Transverse colon (tissue), 4 donors: ENCODE measurements around the gene NAALAD2. TPM values are rescaled to one million over a fixed set of nuclear protein-coding genes. Genes with fewer than 3 reads are reported as not detected.

Source experiments
- DNase-seq: peaks from one replicate; pipeline ENCODE4 v3.0.0-alpha.2; 2019
- H3K27ac ChIP-seq, 4 donors: fragments of 200-600 bp; sonication (generic); 2 replicates each; pipeline ENCODE4 v1.5.1; 2016 to 2018; ENCODE audit warnings: inconsistent platforms in 4 of 4
- H3K27me3 ChIP-seq: fragments of 200-600 bp; sonication (generic); 2 replicates; pipeline ENCODE4 v1.5.1; 2017; ENCODE audit warnings: inconsistent platforms
- H3K36me3 ChIP-seq, 4 donors: fragments of 200-600 bp; sonication (generic); 2 replicates each; pipeline ENCODE4 v1.5.1; 2017 to 2019; ENCODE audit warnings: inconsistent platforms in 4 of 4
- H3K4me1 ChIP-seq, 4 donors: fragments of 200-600 bp; sonication (generic); 2 replicates each; pipeline ENCODE4 v1.5.1; 2017 to 2020; ENCODE audit warnings: inconsistent platforms in 4 of 4
- H3K4me3 ChIP-seq, 4 donors: fragments of 200-600 bp; sonication (generic); 1 replicate in 1 of 4; 2 replicates in 3 of 4; pipeline versions ENCODE4 v1.5.1 to v1.6.1; 2017 to 2019; ENCODE audit warnings: inconsistent platforms in 4 of 4
- H3K9me3 ChIP-seq, 2 donors: fragments of 200-600 bp; sonication (generic); 2 replicates each; pipeline ENCODE4 v1.5.1; 2017 to 2019; ENCODE audit warnings: inconsistent platforms in 2 of 2
- CTCF ChIP-seq, 5 experiments: fragments of 200-600 bp in 3 of 5; fragments of 450-650 bp in 2 of 5; sonication (generic) in 3 of 5; IDR thresholded peaks; 1 replicate in 2 of 5; 2 replicates in 3 of 5; pipeline ENCODE4 v1.5.1; 2016 to 2017; ENCODE audit warnings: antibody characterized with exemption in 5 of 5, inconsistent platforms in 3 of 5, mild to moderate bottlenecking in 2 of 5, moderate library complexity in 1 of 5
- EP300 ChIP-seq: sonication (generic); formaldehyde crosslinking; IDR thresholded peaks from one replicate; pipeline ENCODE4 v1.6.1; 2017; ENCODE audit warnings: antibody characterized with exemption, low read depth
- POLR2A ChIP-seq: fragments of 450-650 bp; IDR thresholded peaks from one replicate; pipeline ENCODE4 v1.6.1; 2016; ENCODE audit warnings: antibody characterized with exemption, mild to moderate bottlenecking, moderate library complexity
- POLR2AphosphoS5 ChIP-seq, 3 donors: sonication (generic); formaldehyde crosslinking; IDR thresholded peaks; one replicate each; pipeline ENCODE4 v1.6.1; 2016; ENCODE audit warnings: antibody characterized with exemption in 3 of 3
- WGBS, 2 donors: methylation state at CpG; one replicate each; pipeline ENCODE4 v1.1.5; 2018; ENCODE audit warnings: low coverage in 1 of 2; 5-methylcytosine and 5-hydroxymethylcytosine counted together
- in situ Hi-C, 4 donors: fragments of 200-750 bp; cut with MboI; loops; one replicate each; pipeline versions ENCODE4 v1.15.0 to v1.15.1; 2017; ENCODE audit warnings: low sequenced_read_pairs in 3 of 4, low pct_ligation_motif_present in 1 of 4, low pct_unique_long_range_greater_than_20kb in 1 of 4
- intact Hi-C: fragments of 100-400 bp; cut with DNase I; formaldehyde crosslinking; loops from one replicate; pipeline ENCODE4 v1.15.1; 2023; ENCODE audit warnings: low total_unique reads
- total RNA-seq, 4 donors: library from RNA; depleted of rRNA; stranded (reverse); fragments of >200 nt; gene quantifications; one replicate each; pipeline ENCODE4 v1.1.0, GENCODE V29; 2016

The NAALAD2 gene
- total RNA-seq, 4 donors from 2014 or later = 0.55 to 1.3 TPM; not detected in 2

GRCh38 chr11:90168571-90168970, 34.1 kb downstream of the NAALAD2 start:
- WGBS, 2 donors = 74 to 77% methylated on average over 3 of the region's 3 CpGs
- intact Hi-C loops (no loop called here), in situ Hi-C loops (no loop called here)
- TF ChIP-seq POLR2A (no peak), CTCF (IDR thresholded peaks at IDR 0.05) (no peak), EP300 (no peak), POLR2AphosphoS5 (IDR thresholded peaks at IDR 0.05) (no peak)
- no peak overlapping the region for H3K4me3 ChIP-seq
- no peaks in the 10 kb centered on the region for H3K4me1 ChIP-seq
- no peak overlapping the region for H3K27ac ChIP-seq
- H3K36me3 ChIP-seq = no peaks in the 10 kb centered on the region
- no peaks in the 10 kb centered on the region for H3K9me3 ChIP-seq
- H3K27me3 ChIP-seq = no peaks in the 10 kb centered on the region
- DNase-seq = no peak

GRCh38 chr11:90171359-90171758, 36.9 kb downstream of the NAALAD2 start:
- in situ Hi-C loops = no loop called here

GRCh38 chr11:90176069-90176468, 41.6 kb downstream of the NAALAD2 start:
- 86 to 95% methylated on average over 1 of the region's 1 CpG for WGBS, 2 donors
- in situ Hi-C loops (no loop called here), intact Hi-C loops (no loop called here)
- no peaks in the 10 kb centered on the region for H3K9me3 ChIP-seq
- no peak for TF ChIP-seq CTCF (IDR thresholded peaks at IDR 0.05)
- no peak overlapping the region for H3K27ac ChIP-seq
- H3K4me1 ChIP-seq = no peaks in the 10 kb centered on the region
- no peak for DNase-seq
- H3K36me3 ChIP-seq = peaks cover 0 to 2% (median 0%) of the 10 kb centered on the region in 4 donors
- no peaks in the 10 kb centered on the region for H3K27me3 ChIP-seq
- no peak overlapping the region for H3K4me3 ChIP-seq

More at GRCh38 chr11:90171359-90171758, 36.9 kb downstream of the NAALAD2 start:
- H3K27ac ChIP-seq = no peak overlapping the region
- H3K36me3 ChIP-seq = peaks cover 0 to 2% (median 0%) of the 10 kb centered on the region in 4 donors
- no peak overlapping the region for H3K4me3 ChIP-seq
- intact Hi-C loops = no loop called here
- TF ChIP-seq EP300 (no peak), CTCF (IDR thresholded peaks at IDR 0.05) (no peak), POLR2AphosphoS5 (IDR thresholded peaks at IDR 0.05) (no peak), POLR2A (no peak)
- no peak for DNase-seq
- H3K4me1 ChIP-seq = no peaks in the 10 kb centered on the region
- no peaks in the 10 kb centered on the region for H3K27me3 ChIP-seq
- H3K9me3 ChIP-seq = no peaks in the 10 kb centered on the region

GRCh38 chr11:90178751-90179150, 44.3 kb downstream of the NAALAD2 start:
- Histone ChIP-seq H3K4me3 (no peak overlapping the region), H3K36me3 (peaks cover 0 to 2% (median 0%) of the 10 kb centered on the region in 4 donors), H3K27ac (no peak overlapping the region), H3K27me3 (no peaks in the 10 kb centered on the region), H3K9me3 (no peaks in the 10 kb centered on the region), H3K4me1 (no peaks in the 10 kb centered on the region)
- intact Hi-C loops (loop anchor here (1.0 kb wide), 1 partner anchor 15 kb away; no protein-coding TSS in a partner anchor), in situ Hi-C loops (no loop called here)
- 76 to 79% methylated on average over 2 of the region's 2 CpGs for WGBS, 2 donors
- no peak for DNase-seq
- TF ChIP-seq CTCF (IDR thresholded peaks at IDR 0.05) (no peak), POLR2A (no peak), POLR2AphosphoS5 (IDR thresholded peaks at IDR 0.05) (no peak), EP300 (no peak)
